HG02938 (cell line): ENCODE results near the gene SRC.

Experiments
- ATAC-seq: cut with Tn5 transposase; IDR thresholded peaks from one replicate; pipeline ENCODE4 v1.9.1; 2021; ENCODE audit warnings: mild to moderate bottlenecking, moderate library complexity; ENCODE audit not compliant: unreplicated experiment

Gene SRC

DNA sequence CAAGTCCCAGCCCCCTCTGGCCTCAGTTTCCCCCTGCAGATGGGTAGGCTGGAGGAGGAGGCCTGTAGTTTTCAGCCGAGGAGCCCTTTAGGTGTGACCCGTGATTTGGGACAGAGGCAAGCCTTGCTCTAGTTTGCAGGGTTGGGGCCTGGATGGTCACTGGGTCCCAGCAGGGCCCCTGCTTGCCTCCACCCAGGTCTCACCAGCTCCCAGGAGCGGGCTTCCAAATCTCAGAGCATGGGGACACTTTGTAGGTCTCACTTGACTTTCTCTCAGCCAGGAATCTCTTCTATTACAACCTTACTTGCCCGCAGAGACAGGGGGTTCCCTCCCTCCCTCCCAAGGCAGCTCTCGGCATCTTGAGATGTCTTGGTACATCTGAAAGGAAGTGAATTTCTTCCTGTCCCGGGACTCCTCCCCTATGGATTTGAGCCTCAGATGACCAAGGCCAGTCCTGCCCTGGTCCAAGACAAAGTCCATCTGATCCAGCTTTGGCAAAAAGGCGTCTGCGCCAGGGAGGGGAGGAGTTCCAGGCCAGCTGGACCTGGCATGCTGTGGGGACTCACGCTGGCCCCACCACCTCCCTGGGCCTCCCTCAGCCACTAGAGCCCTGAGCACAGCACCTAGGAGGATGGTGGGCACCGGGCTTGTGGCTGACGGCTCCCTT lies 47.4 kb downstream of the SRC start:
- ATAC-seq: no peak

DNA sequence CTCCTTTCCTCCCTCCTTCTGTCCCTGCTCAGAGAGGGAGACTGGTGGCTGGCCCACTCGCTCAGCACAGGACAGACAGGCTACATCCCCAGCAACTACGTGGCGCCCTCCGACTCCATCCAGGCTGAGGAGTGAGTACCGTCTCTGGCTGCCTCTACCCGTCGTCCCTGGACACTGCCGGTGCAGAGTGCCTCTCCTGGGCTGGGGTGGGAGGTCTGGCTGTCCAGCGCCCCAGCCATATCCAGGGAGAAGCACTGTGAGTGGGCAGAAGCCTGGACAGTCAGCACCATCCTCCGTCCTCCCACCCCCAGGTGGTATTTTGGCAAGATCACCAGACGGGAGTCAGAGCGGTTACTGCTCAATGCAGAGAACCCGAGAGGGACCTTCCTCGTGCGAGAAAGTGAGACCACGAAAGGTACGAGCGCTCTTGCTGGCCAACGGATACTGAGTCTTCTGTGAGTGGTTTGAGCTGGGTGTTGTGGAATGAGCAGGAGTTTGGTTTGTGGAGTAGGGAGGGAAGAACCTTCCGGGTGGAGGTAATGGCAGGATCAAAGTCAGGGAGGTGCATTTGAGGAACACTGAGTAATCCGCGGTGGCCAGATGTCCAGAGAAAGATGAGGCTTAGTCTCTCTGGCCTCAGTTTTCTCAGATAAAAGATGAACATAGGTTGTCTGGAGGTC lies 48.1 kb downstream of the SRC start:
- ATAC-seq: no peak

DNA sequence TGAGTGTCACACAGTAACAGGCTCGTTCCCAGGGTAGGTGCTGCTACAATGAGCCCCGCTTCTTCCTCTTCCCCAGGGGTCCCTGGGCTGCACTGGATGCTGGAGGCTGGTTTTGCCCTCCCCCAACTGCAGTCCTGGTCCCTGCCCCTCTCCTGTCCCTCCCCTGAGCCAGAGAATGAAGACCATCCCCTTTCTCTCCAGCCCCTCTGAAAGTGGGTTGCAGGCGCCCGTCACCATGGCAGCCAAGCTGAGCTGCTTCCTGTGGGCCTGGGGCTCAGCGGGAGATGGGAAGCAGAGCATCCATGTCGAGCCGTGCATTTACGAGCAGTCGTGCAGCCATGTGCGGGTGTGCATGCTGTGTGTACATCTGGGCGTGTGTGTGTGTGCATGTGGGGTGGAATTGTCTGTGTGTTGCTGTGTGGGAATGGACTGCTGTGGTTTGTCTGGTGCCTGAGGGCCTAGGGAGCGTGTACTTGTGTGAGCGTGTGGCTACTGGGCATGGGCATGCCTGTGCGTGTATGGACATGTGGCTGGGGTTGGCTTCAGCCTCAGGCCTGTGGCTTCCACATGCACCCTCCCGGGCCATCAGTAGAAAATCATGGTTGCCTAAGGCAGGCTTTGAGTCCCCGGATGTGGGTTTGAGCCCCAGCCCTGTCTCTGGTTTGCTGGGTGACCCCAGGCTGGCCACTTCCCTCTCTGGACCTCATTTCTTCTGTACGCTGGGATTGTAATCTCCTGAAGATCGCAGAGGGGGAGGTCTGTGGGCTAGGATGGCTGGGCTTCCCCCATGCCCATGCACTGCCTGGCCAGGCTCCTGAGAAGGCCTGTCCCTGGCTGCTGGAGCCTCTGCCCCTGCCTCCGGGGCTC lies 48.8 kb downstream of the SRC start:
- ATAC-seq: no peak

DNA sequence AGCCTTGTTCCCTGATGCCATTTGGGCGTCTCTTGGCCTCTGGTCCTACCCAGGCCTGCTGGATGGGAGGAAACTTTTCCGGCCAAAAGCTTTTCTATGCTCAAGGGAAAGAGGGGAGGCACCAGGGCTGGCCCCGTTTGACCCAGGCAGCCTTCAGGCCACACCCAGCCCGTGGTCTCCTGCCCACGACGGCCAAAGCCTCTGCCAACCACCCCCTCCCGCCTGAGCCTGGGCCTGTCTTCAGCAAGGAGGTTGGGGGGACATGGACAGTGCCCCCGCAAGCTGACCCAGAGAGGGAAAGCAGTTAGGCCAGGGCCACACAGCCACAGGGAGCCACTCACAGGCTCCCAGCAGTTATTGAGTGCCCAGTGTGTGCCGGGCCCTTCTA lies 49.5 kb downstream of the SRC start:
- ATAC-seq: no peak

DNA sequence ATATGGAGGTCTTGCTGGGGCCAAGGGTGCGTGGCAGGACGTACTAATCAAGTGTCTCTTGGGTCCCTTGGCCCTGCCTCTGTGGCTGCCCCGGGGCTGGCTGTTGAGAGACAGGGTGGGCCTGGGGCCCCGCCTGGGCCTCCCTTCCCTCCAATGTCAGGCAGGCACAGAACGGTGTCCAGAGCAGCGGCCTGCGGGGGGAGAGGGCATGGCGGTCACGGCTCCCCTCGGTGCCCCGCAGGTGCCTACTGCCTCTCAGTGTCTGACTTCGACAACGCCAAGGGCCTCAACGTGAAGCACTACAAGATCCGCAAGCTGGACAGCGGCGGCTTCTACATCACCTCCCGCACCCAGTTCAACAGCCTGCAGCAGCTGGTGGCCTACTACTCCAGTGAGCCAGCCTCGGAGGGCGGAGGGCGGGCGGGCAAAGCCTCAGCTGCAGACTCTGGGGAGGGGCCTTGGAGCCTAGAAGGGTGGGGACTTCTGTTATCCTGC lies 50.0 kb downstream of the SRC start:
- no peak for ATAC-seq

DNA sequence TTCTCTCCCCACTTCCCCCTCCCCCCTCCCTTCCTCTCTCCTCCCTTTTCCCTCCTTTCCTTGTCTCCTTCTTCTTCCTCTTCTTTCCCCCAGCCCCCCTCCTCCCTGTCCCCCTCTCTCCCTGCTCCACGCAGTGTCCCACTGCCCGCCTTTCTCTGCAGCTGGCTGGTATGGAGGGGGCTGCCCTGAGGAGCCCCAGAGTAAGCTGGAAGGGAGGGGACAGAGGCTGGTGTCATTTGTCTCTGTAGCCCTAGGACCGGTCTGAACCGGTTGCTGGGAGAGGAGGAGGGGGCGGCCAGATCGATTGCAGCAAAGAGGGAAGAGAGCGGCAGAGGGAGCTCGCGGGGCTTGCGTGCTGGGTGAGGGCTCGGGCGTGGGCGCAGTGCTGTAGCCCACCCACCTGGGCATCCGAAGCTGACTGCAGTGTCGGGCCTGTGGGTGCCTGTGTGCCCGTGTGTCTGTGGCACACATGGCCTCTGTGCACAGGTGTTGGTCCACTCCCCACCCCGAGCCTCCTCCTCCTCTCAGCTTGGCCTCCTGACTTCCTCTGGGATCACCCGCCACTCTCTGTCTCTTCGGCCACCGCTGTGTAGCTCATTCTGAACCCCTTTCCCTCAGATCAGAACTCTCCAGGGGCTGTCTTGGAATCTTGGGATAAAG lies 50.6 kb downstream of the SRC start:
- no peak for ATAC-seq

DNA sequence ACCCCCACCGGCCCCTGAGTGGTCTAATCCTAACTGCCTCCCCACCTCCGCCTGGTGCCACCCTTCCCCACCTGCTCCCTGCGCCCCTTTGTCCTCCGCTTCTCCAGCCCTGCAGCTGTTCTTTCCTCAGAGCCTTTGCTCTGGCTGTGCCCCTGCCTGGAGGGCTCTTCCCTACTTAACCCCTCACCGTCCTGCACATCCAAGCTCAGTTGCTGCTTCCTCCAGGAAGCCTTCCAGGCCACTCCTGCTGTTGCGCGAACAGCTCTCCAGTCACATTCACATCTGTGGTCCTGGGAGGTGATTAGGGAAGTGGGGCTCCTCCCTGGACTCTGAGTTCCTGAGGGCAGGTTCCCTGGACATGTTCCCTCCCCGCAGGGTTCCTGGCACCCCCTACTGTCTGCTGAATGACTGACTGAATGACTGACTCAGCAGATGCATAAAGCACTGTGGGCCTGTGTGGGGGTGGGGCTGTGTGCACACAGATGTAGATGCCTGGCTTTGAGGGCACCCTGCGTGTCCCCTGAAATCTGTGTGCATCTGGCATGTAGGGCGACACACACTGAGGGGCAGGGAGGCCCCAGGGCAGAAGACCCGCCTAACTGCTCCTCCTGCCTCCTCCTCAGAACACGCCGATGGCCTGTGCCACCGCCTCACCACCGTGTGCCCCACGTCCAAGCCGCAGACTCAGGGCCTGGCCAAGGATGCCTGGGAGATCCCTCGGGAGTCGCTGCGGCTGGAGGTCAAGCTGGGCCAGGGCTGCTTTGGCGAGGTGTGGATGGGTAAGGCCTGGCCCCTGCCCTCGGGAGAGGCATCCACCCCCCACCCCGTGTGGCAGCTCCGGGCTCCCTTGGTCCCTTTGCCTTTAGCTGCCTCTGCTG lies 51.4 kb downstream of the SRC start:
- no peak for ATAC-seq

DNA sequence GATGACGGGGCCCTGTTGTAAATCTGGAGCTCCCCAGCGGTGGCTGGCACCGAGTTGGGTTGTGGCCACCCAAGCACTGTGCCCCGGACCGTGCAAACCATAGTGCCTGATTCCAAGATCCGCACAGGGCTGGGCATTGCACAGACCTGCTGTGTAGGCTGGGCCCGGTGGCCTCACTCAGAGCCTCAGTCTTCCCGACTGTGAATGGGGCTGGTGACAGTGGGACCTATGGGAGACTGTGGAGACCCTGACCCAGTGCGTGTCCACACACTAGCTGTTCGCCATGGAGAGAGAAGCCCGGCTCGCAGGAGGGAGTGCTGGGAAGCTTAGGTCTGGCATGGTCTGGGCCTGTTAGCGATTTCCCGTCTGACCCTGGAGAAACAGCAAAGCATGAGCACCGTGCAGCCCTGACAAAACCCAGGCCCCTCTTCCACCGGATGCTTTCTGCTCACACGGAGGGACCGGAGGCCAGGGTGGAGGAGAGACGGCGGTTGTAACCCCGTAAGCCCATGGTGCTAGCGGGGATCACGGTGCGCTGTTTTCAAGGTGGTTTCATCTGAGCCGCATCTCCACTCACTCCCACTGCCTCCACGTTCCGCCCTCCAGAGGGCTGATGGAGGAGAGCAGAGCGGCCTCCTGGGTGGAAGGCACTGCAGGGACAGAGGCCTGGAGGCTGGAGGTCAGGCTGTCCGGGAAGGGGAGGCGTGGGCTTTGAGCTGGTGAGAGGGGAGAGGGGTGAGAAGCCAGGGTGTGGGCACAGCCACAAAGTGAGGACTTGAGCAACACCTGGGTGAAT lies 52.2 kb downstream of the SRC start:
- ATAC-seq: no peak

DNA sequence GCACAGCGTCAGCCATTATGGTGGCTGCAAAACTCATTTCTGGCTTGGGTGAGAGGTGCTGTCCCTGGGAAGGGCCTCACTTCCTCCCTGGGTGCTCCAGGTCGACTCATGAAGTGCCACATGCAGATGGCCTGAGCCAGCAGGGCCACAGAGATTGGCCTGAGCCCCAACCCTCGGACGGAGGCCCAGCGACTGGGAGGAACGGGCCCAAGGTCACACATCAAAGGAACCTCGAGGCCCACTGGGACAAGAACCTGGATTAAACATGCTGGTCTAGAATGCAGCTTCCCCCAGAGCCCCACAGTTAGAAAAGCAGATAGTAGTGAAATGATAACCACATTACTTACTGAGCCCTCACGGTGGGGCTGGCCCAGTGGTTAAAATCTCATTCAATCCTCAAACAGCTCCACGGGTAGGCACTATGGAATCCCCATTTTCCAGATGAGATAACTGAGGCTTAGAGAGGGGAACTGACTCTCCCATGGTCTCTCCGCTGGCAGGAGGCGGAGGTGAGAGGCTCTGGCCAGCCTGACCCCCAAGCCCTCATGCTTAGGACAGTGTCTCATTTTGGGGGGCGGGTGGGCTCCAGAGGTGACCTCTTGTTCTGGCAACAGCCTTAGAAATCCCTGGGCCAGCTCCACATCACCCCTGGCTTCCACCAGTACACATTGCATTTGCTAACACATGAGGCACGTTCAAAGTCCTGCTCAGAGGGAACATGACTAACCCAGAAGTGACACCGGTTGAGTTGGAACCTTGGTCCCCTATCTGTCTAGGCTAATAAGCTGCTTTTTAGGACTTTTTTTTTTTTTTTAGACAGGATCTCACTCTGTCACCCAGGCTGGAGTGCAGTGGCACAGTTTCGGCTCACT lies 53.0 kb downstream of the SRC start:
- no peak for ATAC-seq

DNA sequence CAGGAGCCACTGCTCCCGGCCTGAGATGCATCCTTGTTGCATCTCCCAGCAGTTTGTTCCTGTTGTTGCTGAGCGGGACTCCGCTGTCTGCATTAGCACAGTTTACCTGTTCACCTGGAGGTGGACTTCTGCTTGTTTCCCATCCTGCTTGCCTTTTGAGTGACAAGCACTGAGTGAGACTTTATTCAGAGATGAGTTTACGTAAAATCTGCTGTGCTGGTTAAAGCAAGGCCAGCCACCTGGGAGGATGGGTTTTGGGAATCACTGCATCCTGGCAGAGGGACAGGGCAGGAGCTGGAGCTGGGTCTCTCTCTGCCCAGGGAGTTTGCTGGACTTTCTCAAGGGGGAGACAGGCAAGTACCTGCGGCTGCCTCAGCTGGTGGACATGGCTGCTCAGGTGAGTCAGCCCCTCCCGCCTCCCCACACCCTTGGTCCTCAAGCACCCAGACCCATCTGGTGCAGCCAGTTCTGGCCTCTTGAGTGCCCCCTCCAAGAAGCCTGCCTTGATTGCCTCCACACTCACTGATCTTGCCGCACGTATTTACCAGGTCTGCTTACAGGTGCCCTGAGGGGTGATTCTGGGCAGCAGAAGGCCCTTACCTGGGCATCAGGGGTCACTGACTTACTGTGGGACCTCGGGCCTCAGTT lies 55.5 kb downstream of the SRC start:
- ATAC-seq: no peak

DNA sequence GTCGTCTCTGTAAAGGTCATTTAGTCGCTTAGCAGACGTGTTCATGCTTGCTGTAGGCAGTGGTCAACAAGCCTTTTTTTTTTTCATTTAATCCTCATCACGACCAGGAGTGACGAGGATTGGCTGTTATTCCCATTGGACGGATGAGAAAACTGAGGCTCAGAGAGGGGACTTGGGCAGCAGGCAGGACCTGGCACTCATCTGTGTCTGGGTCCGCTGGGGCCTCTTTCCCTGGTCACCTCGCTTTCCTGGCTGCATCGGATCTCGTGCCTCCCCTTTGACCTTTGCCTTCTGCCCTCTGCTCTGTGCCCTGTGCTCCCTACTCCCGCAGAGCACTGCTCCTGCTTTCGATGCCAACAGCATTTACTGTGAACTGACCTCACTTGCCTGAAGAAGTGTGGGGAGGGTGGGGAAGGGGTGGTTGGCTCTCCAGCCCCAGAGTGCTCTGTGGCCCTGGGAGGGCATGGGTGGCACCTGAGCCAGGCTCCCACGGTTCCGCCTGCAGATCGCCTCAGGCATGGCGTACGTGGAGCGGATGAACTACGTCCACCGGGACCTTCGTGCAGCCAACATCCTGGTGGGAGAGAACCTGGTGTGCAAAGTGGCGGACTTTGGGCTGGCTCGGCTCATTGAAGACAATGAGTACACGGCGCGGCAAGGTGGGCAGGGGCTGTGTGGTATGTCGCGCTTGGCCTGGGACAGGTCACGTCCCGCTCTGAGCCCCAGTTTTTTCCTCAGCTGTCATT lies 56.2 kb downstream of the SRC start:
- no peak for ATAC-seq

DNA sequence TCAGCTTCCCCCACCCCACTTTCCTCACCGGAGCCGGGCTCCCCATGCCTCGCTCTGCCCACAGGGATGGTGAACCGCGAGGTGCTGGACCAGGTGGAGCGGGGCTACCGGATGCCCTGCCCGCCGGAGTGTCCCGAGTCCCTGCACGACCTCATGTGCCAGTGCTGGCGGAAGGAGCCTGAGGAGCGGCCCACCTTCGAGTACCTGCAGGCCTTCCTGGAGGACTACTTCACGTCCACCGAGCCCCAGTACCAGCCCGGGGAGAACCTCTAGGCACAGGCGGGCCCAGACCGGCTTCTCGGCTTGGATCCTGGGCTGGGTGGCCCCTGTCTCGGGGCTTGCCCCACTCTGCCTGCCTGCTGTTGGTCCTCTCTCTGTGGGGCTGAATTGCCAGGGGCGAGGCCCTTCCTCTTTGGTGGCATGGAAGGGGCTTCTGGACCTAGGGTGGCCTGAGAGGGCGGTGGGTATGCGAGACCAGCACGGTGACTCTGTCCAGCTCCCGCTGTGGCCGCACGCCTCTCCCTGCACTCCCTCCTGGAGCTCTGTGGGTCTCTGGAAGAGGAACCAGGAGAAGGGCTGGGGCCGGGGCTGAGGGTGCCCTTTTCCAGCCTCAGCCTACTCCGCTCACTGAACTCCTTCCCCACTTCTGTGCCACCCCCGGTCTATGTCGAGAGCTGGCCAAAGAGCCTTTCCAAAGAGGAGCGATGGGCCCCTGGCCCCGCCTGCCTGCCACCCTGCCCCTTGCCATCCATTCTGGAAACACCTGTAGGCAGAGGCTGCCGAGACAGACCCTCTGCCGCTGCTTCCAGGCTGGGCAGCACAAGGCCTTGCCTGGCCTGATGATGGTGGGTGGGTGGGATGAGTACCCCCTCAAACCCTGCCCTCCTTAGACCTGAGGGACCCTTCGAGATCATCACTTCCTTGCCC lies 57.4 kb downstream of the SRC start:
- no peak for ATAC-seq

DNA sequence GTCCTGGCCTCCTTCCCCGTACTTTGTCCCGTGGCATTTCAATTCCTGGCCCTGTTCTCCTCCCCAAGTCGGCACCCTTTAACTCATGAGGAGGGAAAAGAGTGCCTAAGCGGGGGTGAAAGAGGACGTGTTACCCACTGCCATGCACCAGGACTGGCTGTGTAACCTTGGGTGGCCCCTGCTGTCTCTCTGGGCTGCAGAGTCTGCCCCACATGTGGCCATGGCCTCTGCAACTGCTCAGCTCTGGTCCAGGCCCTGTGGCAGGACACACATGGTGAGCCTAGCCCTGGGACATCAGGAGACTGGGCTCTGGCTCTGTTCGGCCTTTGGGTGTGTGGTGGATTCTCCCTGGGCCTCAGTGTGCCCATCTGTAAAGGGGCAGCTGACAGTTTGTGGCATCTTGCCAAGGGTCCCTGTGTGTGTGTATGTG lies 58.5 kb downstream of the SRC start:
- no peak for ATAC-seq

DNA sequence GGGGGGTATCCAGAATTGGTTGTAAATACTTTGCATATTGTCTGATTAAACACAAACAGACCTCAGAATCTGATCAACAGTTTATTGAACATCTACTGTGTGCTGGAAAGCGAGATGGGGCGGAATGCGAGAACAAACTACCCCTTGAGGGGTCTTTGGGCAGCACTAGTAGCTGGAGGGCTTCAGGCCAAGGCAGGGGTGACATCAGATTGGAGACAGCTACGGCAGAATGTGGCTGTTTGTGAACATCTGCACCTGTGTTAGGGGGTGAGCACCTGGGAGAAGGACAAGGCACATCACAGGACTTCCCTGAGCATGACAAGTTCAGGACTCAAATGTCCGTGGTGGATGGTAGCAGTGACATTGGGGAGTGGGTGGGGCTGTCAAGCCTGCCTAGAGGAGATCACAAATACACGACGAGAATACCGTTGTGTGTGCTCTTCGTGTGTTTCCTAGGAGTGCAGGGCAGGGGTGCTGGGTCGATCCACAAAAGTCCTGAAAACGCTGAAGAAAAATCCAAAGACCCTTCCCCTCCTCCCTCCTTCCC lies 59.5 kb downstream of the SRC start:
- ATAC-seq: no peak

DNA sequence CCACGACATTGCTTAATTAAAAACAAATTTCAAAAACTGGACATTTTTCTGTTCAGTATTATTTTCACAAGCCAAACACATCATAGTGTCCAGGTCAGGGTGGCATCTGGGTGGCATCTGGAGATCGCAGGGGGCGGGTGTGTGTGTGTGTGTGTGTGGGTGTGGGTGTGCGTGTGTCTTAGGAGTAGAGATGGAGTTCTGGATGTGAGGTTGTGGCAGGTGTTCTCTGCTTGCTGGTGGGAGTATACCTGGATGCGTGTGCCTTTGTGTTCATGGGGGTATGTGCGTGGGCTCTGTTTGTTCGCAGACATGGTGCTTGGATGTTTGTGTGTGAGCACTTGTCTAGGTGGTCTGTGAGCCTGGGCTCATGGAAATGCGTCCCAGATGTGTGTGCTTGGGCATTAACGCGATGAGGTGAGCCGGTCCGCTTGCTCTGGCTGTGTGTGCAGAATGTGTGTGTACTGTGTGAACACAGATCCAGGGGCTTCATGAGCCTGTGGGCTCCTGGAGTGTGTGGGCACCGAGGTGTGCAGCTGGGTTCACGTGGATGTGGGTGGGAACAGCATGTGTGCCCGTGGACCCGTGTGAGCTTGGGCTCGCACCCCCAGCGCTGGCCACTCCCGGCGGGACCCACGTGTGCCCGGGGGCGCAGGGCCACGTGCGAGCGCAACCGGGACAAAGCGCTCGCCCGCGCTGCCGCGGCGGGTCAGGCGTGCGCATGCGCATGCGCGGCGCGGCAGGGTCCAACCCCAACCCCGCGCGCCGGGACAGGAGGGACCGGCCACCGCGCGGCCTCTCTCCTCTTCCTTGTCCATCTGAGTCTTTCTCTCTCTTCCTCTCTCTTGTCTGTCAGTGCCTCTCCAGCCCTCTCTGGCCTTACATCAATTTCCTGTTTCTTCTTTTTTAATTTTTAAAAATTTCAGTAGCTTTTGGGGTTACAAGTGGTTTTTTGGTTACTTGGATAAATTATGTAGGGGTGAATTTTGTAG lies 60.4 kb downstream of the SRC start:
- no peak for ATAC-seq
